NCI-H146 treated with DMSO at 0.1 percent for 48 hours (cell line): ENCODE data around the gene GPBAR1.
A peak's percentile ranks its signal among the peaks of the same experiment; 100 is the strongest.
"Not testable (repeated sequence)": the region's sequence is repeated elsewhere in the genome, so short reads cannot be mapped to it uniquely, and the experiment has no call there.

ENCODE experiments used
- DNase-seq: peaks from one replicate; lab custom pipeline; 2025; ENCODE audit not compliant: unreplicated experiment; lab: John Stamatoyannopoulos, UW

Gene GPBAR1

GRCh38 chr2:218266316-218266979 is 5.6 kb downstream of the GPBAR1 start:
- no peak for DNase-seq

GRCh38 chr2:218267259-218267658 is 6.4 kb downstream of the GPBAR1 start:
- DNase-seq: no peak

- DNase-seq: peak; percentile 96
Observed at GRCh38 chr2:218269900-218270720, 9.3 kb downstream of the GPBAR1 start, which contains the start of the genes AAMP and PNKD. AAMP (minus strand) TSS chr2:218270137; CDS start chr2:218270086, 51 bp downstream. PNKD (plus strand) TSS chr2:218270519; CDS start chr2:218270536, 17 bp downstream.

- no peak for DNase-seq
Observed at GRCh38 chr2:218270721-218271486, 10.1 kb downstream of the GPBAR1 start.

GRCh38 chr2:218271487-218271797 is 10.6 kb downstream of the GPBAR1 start:
- DNase-seq: no peak

- no peak for DNase-seq
Observed at GRCh38 chr2:218271865-218272530, 11.2 kb downstream of the GPBAR1 start.

GRCh38 chr2:218272531-218273212 is 11.9 kb downstream of the GPBAR1 start:
- peak; percentile 32 for DNase-seq

GRCh38 chr2:218273214-218273907 is 12.5 kb downstream of the GPBAR1 start:
- DNase-seq: not testable (repeated sequence)

GRCh38 chr2:218273908-218274249 is 13.1 kb downstream of the GPBAR1 start:
- no peak for DNase-seq

GRCh38 chr2:218274586-218274985 is 13.8 kb downstream of the GPBAR1 start:
- DNase-seq: no peak

- no peak for DNase-seq
Observed at GRCh38 chr2:218275371-218276072, 14.7 kb downstream of the GPBAR1 start.

- no peak for DNase-seq
Observed at GRCh38 chr2:218276986-218277755, 16.4 kb downstream of the GPBAR1 start.

GRCh38 chr2:218277921-218278320 is 17.1 kb downstream of the GPBAR1 start:
- no peak for DNase-seq

- DNase-seq: no peak
Observed at GRCh38 chr2:218278531-218279360, 17.9 kb downstream of the GPBAR1 start.

- DNase-seq: no peak
Observed at GRCh38 chr2:218280260-218280870, 19.6 kb downstream of the GPBAR1 start.

- no peak for DNase-seq
Observed at GRCh38 chr2:218281449-218281848, 20.6 kb downstream of the GPBAR1 start.
